Keratinocyte (primary cell): ENCODE data around the gene C2orf76.

Source experiments
- CTCF ChIP-seq, 3 experiments: IDR thresholded peaks in 1 of 3; conservative IDR thresholded peaks in 1 of 3; optimal IDR thresholded peaks in 1 of 3; 2 replicates in 2 of 3; 3 replicates in 1 of 3; pipeline versions ENCODE3 to v1.5.1; 2011; ENCODE audit warnings: low read length in 3 of 3, mild to moderate bottlenecking in 3 of 3, moderate library complexity in 2 of 3, control low read depth in 1 of 3, inconsistent platforms in 1 of 3; ENCODE audit not compliant: insufficient read depth in 2 of 3; ENCODE audit errors: extremely low read depth in 1 of 3
- EZH2 ChIP-seq: IDR thresholded peaks from one replicate; pipeline ENCODE4 v1.6.1; 2012; ENCODE audit warnings: inconsistent platforms, mild to moderate bottlenecking, low read length, moderate library complexity

DNA sequence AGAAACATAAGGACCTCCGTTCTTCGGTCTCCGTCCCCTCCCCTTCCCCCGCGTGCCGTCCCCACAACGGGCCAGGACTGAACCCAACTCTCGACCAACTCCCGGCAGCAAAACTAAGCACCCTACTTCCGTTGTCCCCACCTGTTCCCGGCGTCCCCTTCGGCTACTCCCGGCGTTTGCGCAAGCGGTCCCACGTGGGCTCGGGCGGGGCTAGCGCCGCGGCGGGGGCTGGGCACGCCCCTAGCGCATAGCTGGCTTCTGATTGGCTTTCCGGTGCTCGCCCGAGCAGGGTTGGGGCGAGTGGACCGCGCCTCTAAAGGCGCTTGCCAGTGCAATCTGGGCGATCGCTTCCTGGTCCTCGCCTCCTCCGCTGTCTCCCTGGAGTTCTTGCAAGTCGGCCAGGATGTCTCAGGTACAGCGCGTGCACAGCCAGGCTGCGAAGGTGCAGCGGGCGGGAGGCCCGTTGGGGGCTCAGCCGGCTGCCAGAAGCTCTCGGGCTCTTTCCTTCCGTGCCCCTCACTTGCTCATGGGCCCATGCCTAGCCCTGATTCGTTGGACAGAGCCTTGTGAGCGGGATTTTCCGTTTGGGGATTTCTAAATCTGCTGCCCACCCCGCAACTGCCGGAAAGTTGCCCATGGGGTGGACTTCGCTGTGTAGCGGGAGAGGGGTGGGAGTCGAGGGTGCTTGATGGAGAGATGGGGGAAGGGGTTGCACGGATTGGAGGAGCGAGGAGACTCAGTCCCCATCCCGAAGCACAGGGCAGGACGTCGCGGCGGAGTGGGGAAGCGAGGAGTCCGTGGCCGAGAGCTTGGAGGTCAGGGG, at the start of gene C2orf76, which contains the start of gene DBI:
- TF ChIP-seq CTCF (optimal IDR thresholded peaks at IDR 0.05 in 1 of 3, IDR thresholded peaks at IDR 0.05 in 1 of 3, conservative IDR thresholded peaks at IDR 0.05 in 1 of 3; ENCODE audit: extremely low read depth in 1 of 3, insufficient read depth in 2 of 3, low read length in 3 of 3) (no peak), EZH2 (no peak)
